Uterus (tissue), 4 donors: Measurements from ENCODE around the gene EIF4B. TPM values are rescaled to one million over a fixed set of nuclear protein-coding genes. Genes with fewer than 3 reads are reported as not detected.
A peak's percentile ranks its signal among the peaks of the same experiment; 100 is the strongest.

Source experiments
- DNase-seq, 2 donors: peaks; one replicate each; pipeline ENCODE4 v3.0.0-alpha.2; 2019 to 2020
- H3K27ac ChIP-seq, 2 donors: fragments of 200-600 bp; sonication (generic); 1 replicate in 1 of 2; 2 replicates in 1 of 2; pipeline ENCODE4 v1.5.1; 2016 to 2018
- H3K27me3 ChIP-seq, 2 donors: fragments of 200-600 bp; sonication (generic); one replicate each; pipeline ENCODE4 v1.5.1; 2018 to 2019; ENCODE audit warnings: control low read depth in 1 of 2
- H3K36me3 ChIP-seq, 2 donors: fragments of 200-600 bp; sonication (generic); one replicate each; pipeline ENCODE4 v1.5.1; 2019; ENCODE audit warnings: control low read depth in 1 of 2
- H3K4me1 ChIP-seq, 2 donors: fragments of 200-600 bp; sonication (generic); one replicate each; pipeline ENCODE4 v1.5.1; 2018 to 2019; ENCODE audit warnings: control low read depth in 1 of 2
- H3K4me3 ChIP-seq, 2 donors: fragments of 200-600 bp; sonication (generic); 1 replicate in 1 of 2; 2 replicates in 1 of 2; pipeline ENCODE4 v1.5.1; 2018 to 2019; ENCODE audit warnings: mild to moderate bottlenecking in 1 of 2
- H3K9me3 ChIP-seq, 2 donors: fragments of 200-600 bp; sonication (generic); one replicate each; pipeline ENCODE4 v1.5.1; 2019; ENCODE audit warnings: control low read depth in 1 of 2
- CTCF ChIP-seq, 4 experiments: fragments of 200-600 bp in 2 of 4; fragments of 450-650 bp in 2 of 4; sonication (generic) in 2 of 4; IDR thresholded peaks; one replicate each; pipeline ENCODE4 v1.5.1; 2016 to 2019; ENCODE audit warnings: antibody characterized with exemption in 4 of 4, mild to moderate bottlenecking in 2 of 4, moderate library complexity in 1 of 4
- POLR2A ChIP-seq, 2 donors: fragments of 450-650 bp; IDR thresholded peaks; one replicate each; pipeline ENCODE4 v1.6.1; 2016; ENCODE audit warnings: antibody characterized with exemption in 2 of 2, mild to moderate bottlenecking in 1 of 2, moderate library complexity in 1 of 2
- intact Hi-C: fragments of 100-400 bp; cut with DNase I; formaldehyde crosslinking; loops from one replicate; pipeline ENCODE4 v1.15.1; 2023; ENCODE audit warnings: low total_unique reads
- total RNA-seq, 4 donors: library from RNA; depleted of rRNA in 3 of 4; stranded (reverse); fragments of >200 nt in 3 of 4; gene quantifications; one replicate each; pipeline versions ENCODE4 v1.1.0 to v1.2.4, GENCODE V29; 2014 to 2023
- donor health status: DM: yes; HTN: yes; CAD: no.

EIF4B gene
- total RNA-seq, 4 donors from 2014 or later: 388 to 1,076 (median 585) TPM

GRCh38 chr12:53046655-53047220 is 40.5 kb downstream of the EIF4B start:
- intact Hi-C loops: no loop called here

GRCh38 chr12:53047221-53048032 is 41.2 kb downstream of the EIF4B start:
- no peaks in the 10 kb centered on the region for H3K9me3 ChIP-seq
- H3K27ac ChIP-seq: peak overlapping the region; percentile 99
- intact Hi-C loops: no loop called here
- peak overlapping the region; percentile 69 to 70 for H3K4me3 ChIP-seq
- DNase-seq: peak; percentile 82 to 86
- no peaks in the 10 kb centered on the region for H3K36me3 ChIP-seq
- peak; percentile 62 for TF ChIP-seq POLR2A (IDR thresholded peaks at IDR 0.05)
- peak in 3 of 4 experiments; percentile 27 to 53 (median 51) for TF ChIP-seq CTCF (IDR thresholded peaks at IDR 0.05)
- H3K4me1 ChIP-seq: peaks cover 0 to 20% of the 10 kb centered on the region in 2 donors
- no peaks in the 10 kb centered on the region for H3K27me3 ChIP-seq

More at GRCh38 chr12:53046655-53047220, 40.5 kb downstream of the EIF4B start:
- peaks cover 0 to 20% of the 10 kb centered on the region in 2 donors for H3K4me1 ChIP-seq
- H3K27ac ChIP-seq: peak overlapping the region; percentile 97 to 99
- H3K27me3 ChIP-seq: no peaks in the 10 kb centered on the region
- no peaks in the 10 kb centered on the region for H3K36me3 ChIP-seq
- TF ChIP-seq POLR2A (IDR thresholded peaks at IDR 0.05): peak; percentile 95 to 96
- no peak for TF ChIP-seq CTCF (IDR thresholded peaks at IDR 0.05)
- peak overlapping the region; percentile 69 to 70 for H3K4me3 ChIP-seq
- peak; percentile 90 to 93 for DNase-seq
- H3K9me3 ChIP-seq: no peaks in the 10 kb centered on the region

- Histone ChIP-seq H3K9me3 (no peaks in the 10 kb centered on the region), H3K4me3 (peak overlapping the region; percentile 59 to 76), H3K27me3 (no peaks in the 10 kb centered on the region), H3K27ac (peak overlapping the region; percentile 99), H3K36me3 (no peaks in the 10 kb centered on the region), H3K4me1 (peaks cover 0 to 24% of the 10 kb centered on the region in 2 donors)
- peak in 1 of 2 donors; percentile 22 for TF ChIP-seq POLR2A (IDR thresholded peaks at IDR 0.05)
- TF ChIP-seq CTCF (IDR thresholded peaks at IDR 0.05): no peak
- peak; percentile 64 to 71 for DNase-seq
- intact Hi-C loops: no loop called here
Observed at GRCh38 chr12:53048033-53048779, 42.0 kb downstream of the EIF4B start.

DNA sequence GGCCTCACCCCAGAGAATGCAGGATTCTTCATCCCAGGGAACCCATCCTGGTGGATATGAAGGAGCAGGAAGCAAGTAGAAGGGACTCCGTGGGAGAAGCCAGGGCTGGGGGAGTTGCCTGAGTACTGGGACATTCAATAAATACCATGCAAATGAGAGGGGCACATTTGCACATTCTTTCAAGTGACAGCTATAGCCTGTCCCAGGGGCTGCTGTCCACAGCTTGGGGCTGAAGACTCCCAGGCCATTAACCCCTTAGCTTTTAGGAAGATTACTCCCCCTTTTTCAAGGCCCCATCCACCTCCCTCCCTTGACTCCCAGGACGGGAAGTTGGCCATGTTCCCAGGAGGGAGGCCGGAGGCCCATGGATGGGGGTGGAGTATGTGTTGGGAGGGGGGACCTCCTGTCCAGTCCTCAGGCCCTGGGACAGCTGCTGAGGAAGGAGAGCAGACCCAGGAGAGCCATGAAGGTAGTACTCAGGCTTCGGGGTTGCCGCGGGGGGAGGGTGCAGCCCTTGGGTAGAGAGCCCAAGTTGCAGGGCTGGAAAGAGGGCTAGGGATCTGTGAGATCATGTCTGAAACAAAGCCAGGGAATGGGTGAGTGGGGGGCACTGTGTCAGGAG is 42.6 kb downstream of the EIF4B start:
- H3K9me3 ChIP-seq: no peaks in the 10 kb centered on the region
- peaks cover 0 to 29% of the 10 kb centered on the region in 2 donors for H3K4me1 ChIP-seq
- no peaks in the 10 kb centered on the region for H3K36me3 ChIP-seq
- intact Hi-C loops: no loop called here
- DNase-seq: peak; percentile 82 to 85
- H3K4me3 ChIP-seq: peak overlapping the region; percentile 59 to 76
- peak overlapping the region; percentile 99 for H3K27ac ChIP-seq
- no peaks in the 10 kb centered on the region for H3K27me3 ChIP-seq
- TF ChIP-seq CTCF (IDR thresholded peaks at IDR 0.05) (no peak), POLR2A (IDR thresholded peaks at IDR 0.05) (no peak)
